ENCODE data around the gene RNU6-1.
A peak's percentile ranks its signal among the peaks of the same experiment; 100 is the strongest.

The RNU6-1 gene

DNA sequence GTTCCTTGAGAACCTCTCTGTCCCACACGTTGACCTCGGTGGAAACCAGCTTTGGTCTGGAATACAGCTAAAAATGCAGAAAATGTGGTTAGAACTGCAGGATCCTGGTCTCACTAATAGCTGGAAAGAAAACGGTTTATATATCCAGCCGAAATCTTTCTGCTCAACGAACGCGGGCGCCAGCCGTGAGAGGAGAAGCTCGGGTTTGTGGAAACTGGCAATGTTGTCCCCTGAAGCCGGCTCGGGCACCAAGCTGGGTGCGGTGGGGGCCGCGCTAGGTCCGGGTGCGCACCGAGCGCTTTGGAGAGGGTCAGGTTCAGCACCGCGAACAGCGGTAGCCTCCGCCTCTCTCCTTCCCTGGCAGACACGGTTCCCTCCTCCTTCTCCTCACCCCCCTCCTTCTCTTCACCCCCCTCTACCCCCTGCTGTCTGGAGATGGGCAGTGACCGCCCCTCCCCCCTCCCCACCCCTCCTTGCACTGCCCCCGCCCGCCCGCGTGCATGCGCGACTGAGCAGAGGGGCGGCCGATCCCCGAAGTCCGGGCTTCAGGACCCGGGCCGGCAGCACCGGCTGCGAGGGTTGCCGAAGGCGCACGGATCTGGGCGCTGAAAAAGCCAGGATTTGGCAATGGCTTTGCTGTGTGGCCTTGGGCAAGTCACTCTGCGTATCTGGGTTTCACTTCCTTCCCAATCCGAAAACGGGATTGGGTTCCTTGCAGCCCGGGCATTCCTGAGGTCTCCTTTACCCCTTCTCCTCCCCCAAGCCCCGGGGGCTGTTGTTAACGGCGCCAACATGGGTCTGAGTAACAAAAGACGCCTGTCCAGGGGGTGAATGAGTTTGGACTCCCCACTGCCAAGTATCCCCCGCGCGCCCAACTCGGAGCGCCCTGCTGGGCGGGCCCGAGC, 14.6 kb downstream of the RNU6-1 start, which contains the start of gene SKOR1:
Gene SKOR1, plus strand, starts transcription at position 534 of the 905 bp plus-strand sequence. Its CDS starts 94 bp downstream, at position 628.
- H3K27ac Mint-ChIP-seq = peak within 1 kb of the TSS; percentile 85
- peaks cover 98% of the 10 kb centered on the region for H3K27me3 Mint-ChIP-seq
- CTCF ChIA-PET = interaction anchor here (2.3 kb wide), 1 partner anchor 10 kb away, joined by 11 read pairs; no protein-coding TSS in a partner anchor
- peaks cover 48% of the 10 kb centered on the region for H3K4me1 Mint-ChIP-seq
- peak within 1 kb of the TSS; percentile 58 for H3K4me3 Mint-ChIP-seq
- peak; percentile 54 for DNase-seq
- H3K36me3 Mint-ChIP-seq = peaks cover 13% of the 10 kb centered on the region
- H3K9me3 Mint-ChIP-seq = no peaks in the 10 kb centered on the region

DNA sequence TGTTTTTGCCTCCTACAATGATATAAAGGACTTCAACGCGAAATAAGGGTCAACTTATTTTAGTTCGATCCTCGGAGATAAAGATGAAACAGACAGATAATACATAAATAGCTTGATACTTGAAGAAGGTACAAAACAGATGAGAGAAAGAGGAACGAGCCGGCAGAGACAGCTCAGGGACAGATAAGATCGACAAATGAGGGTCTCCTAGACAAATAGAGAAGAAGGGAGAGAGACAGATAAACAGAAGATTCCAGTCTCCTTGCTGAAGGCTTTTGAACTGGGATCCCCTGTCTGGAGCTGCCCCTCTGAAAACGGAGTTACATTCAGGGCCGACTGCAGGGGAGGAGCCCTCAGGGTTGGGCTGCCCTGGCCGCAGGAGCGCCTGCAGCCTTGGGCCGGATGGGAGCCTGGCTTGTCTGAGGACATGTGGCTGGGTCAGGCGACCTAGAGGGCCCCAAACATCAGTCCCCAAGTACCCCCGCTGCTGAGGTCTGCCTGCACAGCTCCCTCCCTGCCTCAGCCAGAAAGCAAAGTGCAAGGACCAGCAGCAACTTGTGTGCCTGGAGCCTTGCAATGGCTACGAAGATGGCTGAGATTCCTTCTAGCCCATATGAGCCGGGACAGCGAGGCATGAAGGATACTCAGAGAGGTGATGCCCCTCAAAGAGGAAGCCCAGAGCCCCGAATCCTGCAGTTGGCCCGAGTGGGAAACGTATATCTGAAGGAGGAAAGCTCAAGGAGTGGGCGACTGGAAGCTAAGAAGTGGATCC, 15.5 kb downstream of the RNU6-1 start:
- DNase-seq = no peak
- Mint-ChIP-seq H3K9me3 (no peaks in the 10 kb centered on the region), H3K36me3 (peaks cover 13% of the 10 kb centered on the region), H3K4me1 (peaks cover 45% of the 10 kb centered on the region), H3K4me3 (peak overlapping the region; percentile 53), H3K27me3 (peaks cover 98% of the 10 kb centered on the region), H3K27ac (peak overlapping the region; percentile 75)
- CTCF ChIA-PET = interaction anchor here (1.3 to 2.3 kb wide), 2 partner anchors 8 to 11 kb away, joined by 6 to 11 read pairs; no protein-coding TSS in a partner anchor

DNA sequence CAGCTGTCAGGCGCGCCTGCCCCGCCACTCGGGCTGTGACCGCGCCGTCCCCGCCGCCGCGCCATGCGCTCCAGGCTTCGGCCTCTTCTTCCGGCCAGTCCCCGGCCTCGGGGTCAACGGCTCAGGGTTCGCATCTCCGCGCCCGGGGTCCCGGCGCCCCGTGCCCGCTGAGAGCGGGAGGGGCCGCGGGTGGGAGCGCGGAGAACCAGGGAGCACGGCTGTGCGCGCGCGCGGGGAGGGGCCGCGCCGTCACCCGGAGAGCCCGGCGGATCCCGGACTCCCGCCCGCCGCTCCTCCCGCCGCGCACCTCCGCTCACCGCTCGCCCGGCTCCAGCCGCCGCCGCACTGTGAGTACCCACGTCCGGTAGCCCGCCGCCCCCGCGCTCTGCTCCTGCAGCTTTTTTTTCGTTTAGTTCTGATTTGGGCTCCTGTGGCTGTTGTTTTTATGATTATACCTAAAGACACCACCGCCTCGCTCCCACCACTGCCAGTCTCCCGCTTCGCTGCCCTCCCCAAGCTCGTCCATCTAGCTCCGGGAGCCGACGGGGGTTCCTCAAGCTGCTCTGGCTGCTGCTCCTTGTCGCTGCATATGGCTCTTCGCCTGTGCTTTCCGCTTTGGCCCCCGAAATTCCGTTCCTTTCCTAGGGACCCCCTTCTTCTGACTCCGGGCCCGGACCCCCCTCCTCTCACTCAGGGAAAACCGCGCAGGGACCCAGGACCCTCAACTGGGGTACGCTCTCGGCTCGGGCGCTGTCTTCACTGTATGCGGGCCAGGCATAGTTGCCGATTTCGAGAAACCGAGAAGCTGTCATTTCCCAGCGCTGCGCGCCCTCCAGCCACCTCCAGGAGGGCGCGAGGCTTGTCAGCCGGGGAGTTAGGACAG, 16.3 kb downstream of the RNU6-1 start:
- CTCF ChIA-PET = interaction anchor here (1.3 to 2.3 kb wide), 2 partner anchors 9 to 12 kb away, joined by 6 to 11 read pairs; no protein-coding TSS in a partner anchor
- Mint-ChIP-seq H3K27me3 (peaks cover 98% of the 10 kb centered on the region), H3K9me3 (no peaks in the 10 kb centered on the region), H3K4me1 (peaks cover 39% of the 10 kb centered on the region), H3K36me3 (peaks cover 13% of the 10 kb centered on the region), H3K27ac (peak overlapping the region; percentile 75), H3K4me3 (peak overlapping the region; percentile 53)
- no peak for DNase-seq

DNA sequence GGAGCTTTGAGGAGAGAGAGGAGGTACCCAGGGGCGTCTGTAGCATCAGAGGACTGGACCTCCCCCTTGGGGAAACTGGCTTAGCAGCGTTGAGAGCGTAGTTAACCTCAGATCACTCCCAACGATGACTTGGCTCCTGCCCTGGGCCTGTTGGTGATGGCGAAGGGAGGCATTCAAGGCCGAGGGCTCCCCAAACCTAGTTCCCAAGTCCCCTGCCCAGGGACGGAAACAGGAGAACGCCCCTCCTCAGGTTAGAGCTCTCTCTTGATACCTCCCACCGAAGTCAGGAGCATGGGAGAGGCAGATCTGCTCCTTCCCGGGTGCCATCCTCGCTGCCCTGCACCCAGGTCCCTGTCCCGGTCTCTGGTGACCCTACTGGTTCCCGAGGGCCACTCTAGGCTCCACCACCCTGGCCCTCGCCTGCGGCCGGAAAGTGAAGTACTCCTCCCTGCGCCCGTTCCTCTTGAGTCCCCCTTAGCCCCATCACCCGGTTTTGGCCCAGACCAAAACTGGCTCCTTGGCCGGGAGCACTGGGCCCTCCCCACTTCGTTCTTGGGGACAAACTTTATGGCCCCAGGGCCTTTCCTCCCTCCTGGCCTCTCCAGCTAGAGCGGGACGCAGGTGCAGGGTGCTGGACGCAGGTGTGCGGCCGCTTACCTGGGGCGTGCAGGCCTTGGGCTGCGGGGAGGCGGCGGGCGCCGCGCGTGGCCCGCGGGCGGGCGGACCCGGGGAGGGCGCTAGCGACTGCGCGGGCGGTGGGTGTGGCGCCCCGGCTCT, 17.1 kb downstream of the RNU6-1 start:
- H3K36me3 Mint-ChIP-seq = peaks cover 11% of the 10 kb centered on the region
- no peaks in the 10 kb centered on the region for H3K9me3 Mint-ChIP-seq
- H3K27ac Mint-ChIP-seq = peak overlapping the region; percentile 75
- peaks cover 98% of the 10 kb centered on the region for H3K27me3 Mint-ChIP-seq
- no peak for DNase-seq
- CTCF ChIA-PET = interaction anchor here (2.3 kb wide), 1 partner anchor 13 kb away, joined by 11 read pairs; no protein-coding TSS in a partner anchor
- peaks cover 34% of the 10 kb centered on the region for H3K4me1 Mint-ChIP-seq
- H3K4me3 Mint-ChIP-seq = peak overlapping the region; percentile 31

DNA sequence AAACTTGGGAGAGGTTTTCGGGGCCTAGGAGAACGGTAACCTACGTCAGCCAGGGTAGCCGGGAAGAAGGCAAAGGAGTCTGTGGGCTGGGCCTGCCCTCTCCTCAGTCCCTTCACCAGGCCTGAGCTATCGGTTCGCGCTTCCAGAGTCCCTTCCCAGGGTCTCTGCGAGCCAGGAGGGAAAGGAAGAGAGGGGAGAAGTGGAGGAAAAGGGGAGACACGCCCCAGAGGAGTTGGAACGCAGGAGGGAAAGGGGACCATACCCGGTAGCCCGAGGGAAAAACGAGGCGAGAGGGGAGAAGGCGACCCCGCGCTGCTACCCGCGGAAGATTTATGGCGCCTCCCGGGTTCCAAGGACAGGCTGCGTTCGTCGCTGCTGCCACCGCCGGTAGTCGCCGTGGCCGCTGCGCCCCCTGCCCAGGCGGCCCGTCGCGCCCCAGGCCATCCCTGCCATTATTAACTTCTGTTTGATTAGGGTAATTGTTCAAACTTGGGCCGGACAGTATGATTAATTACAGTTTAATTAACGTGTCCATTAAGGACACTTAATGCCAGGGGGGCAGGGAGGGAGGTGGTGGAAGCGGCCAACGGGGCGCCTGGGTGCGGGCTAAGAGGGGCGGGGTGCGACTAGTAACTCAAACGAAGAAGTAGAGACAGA, 17.9 kb downstream of the RNU6-1 start:
- Mint-ChIP-seq H3K9me3 (no peaks in the 10 kb centered on the region), H3K27ac (peak overlapping the region; percentile 80), H3K27me3 (peaks cover 98% of the 10 kb centered on the region), H3K4me3 (peak overlapping the region; percentile 31), H3K4me1 (peaks cover 34% of the 10 kb centered on the region), H3K36me3 (peaks cover 11% of the 10 kb centered on the region)
- no peak for DNase-seq
- CTCF ChIA-PET = no interaction called here

DNA sequence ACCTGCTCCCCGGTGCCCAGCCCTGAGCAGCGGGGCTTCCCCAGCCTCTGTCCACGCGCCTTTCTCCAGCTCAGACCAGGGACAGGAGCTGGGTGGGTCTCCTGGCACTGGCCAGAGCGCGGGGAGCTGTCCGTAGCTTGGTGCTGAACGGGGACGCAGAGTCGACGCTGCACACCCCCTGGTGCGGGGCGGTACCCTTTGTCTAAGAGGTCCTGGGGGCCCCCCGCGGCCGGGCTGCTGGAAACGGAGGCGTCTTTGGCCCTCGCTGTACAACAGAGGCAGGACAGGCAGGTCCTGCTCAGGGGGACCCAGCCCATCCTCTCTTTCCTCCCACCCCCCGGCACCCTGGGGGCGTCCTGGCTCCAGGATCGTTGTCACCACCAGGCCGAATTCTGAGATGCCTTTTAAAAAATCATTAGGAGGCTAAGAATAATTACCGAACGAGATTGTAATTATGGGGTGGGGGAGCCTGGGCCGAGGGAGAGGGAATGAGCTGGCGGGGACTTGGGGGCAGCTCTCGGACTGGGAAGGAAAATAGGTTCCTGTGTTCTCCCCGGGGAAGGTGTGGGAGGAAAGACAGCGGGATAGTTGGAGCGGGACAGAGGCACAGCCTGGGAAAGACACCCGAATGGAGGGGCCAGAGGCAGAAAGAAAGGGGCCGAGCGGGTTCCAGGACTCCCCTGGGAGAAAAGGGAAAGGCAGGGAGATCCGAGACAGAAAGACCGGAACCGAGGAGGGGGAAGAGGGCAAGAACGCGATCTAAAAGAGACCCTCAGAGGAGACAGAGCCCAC, 18.7 kb downstream of the RNU6-1 start:
- Mint-ChIP-seq H3K4me3 (peak overlapping the region; percentile 41), H3K9me3 (no peaks in the 10 kb centered on the region), H3K27ac (peak overlapping the region; percentile 80), H3K4me1 (peaks cover 31% of the 10 kb centered on the region), H3K27me3 (peaks cover 92% of the 10 kb centered on the region), H3K36me3 (peaks cover 9% of the 10 kb centered on the region)
- DNase-seq = peak; percentile 61
- CTCF ChIA-PET = interaction anchor here (1.0 kb wide), 1 partner anchor 364 kb away, joined by 3 read pairs; no protein-coding TSS in a partner anchor

DNA sequence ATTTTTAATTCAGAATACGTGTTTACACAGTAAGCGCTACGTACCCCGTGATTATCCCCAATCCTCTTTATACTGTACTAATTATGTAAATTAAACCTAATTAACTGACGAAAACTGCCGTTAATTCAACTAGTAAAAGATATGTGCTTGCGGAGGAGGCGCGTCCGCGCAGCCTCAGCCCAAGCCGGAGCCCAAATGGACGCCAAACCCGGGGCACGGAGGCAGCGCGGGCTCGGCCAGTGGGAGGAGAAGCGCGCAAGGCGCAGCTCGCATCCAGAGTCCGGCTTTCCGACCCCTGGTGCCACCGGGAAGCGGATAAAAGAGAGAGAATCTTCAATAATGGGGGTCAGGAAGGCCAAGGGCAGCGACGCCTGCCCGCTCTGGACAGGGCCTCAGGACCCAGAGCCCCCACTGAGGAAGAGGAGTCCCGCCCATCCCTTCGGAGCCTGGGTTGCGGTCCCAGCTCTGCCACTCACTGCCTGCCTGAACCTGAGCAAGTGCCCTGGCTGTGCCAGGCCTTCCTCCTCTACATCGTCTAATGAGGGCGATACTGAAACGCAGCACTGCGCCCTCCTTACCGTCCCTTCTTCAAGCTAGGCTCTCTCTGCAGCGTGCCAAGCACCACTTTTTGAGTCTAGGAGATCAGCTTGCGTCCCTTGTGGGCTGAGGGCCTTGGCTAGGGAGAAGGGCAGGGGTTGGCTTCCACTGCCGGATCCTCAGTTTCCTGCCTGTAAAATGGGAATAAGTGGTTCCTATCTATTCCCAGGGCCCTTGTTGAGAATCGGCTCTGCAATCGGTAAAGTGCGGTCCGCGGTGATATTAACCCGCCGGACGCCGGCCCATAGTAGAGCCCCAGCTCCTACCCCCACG, 19.5 kb downstream of the RNU6-1 start:
- Mint-ChIP-seq H3K4me1 (peaks cover 24% of the 10 kb centered on the region), H3K27ac (peak overlapping the region; percentile 70), H3K36me3 (peaks cover 8% of the 10 kb centered on the region), H3K9me3 (no peaks in the 10 kb centered on the region), H3K4me3 (peak overlapping the region; percentile 41), H3K27me3 (peaks cover 88% of the 10 kb centered on the region)
- CTCF ChIA-PET = interaction anchor here (1.0 kb wide), 1 partner anchor 363 kb away, joined by 3 read pairs; no protein-coding TSS in a partner anchor
- DNase-seq = no peak

DNA sequence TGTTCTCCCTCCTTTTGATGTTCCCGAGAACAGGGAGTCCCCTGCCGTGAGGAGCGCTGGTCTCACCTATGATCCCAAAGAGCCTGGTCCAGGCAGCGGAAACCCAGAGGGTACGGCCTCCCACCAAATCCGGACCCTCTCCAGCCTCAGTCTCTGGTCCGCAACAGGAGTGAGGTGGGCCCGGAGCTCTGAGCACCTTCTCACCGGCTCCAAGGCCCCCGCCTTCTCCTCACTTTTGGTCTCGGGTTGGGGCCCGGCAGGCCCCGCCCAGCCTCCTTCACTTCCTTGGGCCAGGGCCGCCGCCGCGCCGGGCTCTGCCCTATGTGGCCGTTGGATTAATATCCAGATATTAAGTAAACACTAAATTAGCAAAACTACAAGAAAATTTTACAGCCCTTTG, 20.2 kb downstream of the RNU6-1 start:
- Mint-ChIP-seq H3K4me3 (no peak overlapping the region), H3K27me3 (peaks cover 88% of the 10 kb centered on the region)
- CTCF ChIA-PET = no interaction called here

DNA sequence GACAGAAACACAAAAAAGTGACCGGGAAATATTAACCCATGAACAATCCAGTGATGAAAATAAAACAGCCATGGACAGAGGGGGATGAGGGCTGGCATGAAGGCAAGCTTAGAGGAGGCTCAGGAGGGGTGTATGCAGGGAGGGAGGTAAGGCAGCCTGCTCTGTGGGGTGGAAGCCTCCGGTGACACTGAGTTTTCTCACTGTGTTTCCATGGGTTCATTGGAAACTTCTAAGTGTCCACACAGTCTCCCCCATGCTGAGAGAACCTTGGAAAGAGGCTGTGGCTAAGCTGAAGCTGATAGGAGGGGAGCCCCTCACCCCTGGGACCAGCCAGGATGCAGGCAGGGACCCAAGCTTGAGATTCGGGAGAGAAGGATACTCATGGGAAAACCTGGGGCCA, 21.4 kb downstream of the RNU6-1 start:
- CTCF ChIA-PET = interaction anchor here (1.0 kb wide), 1 partner anchor 362 kb away, joined by 6 read pairs; no protein-coding TSS in a partner anchor
- peaks cover 5% of the 10 kb centered on the region for H3K36me3 Mint-ChIP-seq
- DNase-seq = peak; percentile 12
- H3K9me3 Mint-ChIP-seq = no peaks in the 10 kb centered on the region
- H3K4me1 Mint-ChIP-seq = peaks cover 13% of the 10 kb centered on the region
- H3K27me3 Mint-ChIP-seq = peaks cover 81% of the 10 kb centered on the region
- H3K27ac Mint-ChIP-seq = no peak overlapping the region
- H3K4me3 Mint-ChIP-seq = no peak overlapping the region

More for the DNA sequence above, 20.2 kb downstream of the RNU6-1 start:
- Mint-ChIP-seq H3K36me3 (peaks cover 8% of the 10 kb centered on the region), H3K4me1 (peaks cover 21% of the 10 kb centered on the region), H3K9me3 (no peaks in the 10 kb centered on the region), H3K27ac (peak overlapping the region; percentile 70)
- DNase-seq = no peak

DNA sequence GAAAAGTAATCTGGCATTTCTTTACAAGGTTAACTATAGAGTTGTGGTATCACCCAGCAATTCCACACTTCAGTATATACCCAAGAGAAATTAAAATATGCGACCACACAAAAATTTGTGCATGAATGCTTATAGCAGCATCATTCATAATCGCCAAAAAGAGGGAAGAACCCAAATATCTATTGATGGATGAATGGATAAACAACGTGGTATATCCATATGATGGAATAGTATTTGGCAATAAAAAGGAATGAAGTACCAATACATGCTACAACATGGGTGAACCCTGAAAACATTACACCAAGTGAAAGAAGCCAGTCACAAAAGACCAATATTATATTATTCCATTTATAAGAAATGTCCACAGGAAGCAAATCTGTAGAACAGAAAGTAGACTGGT, 23.2 kb downstream of the RNU6-1 start:
- CTCF ChIA-PET = no interaction called here
- H3K36me3 Mint-ChIP-seq = peaks cover 2% of the 10 kb centered on the region
- no peak overlapping the region for H3K4me3 Mint-ChIP-seq
- no peaks in the 10 kb centered on the region for H3K9me3 Mint-ChIP-seq
- peaks cover 81% of the 10 kb centered on the region for H3K27me3 Mint-ChIP-seq
- H3K4me1 Mint-ChIP-seq = peaks cover 8% of the 10 kb centered on the region
- no peak overlapping the region for H3K27ac Mint-ChIP-seq
- no peak for DNase-seq

DNA sequence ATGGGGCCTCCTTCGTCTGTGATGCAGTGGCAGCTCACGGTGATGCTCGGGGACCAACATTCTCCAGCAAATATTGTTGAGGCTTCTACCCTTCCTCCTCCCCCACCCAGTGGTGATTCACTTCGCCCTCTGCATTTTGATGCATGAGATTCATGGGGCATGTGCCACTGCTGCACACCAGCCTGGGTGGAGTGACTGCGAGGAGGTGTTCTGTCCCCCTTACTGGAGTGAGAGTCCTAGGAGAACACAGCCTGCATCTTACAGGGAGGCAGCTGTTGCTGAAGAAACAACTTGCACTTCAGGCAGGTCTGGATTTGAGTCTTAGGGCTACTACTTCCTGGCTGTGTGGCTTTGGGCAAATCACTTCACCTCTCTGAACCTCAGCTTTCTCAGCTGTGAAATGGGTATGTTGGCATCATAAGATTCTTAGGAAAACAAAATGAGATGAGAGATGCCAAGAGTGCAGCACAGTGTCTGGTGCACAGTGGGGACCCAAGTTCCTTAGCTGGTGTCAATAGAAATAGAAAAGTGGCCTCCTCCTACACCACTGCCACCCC, 24.7 kb downstream of the RNU6-1 start:
- no peak overlapping the region for H3K4me3 Mint-ChIP-seq
- no peaks in the 10 kb centered on the region for H3K36me3 Mint-ChIP-seq
- H3K4me1 Mint-ChIP-seq = peaks cover 4% of the 10 kb centered on the region
- no peaks in the 10 kb centered on the region for H3K9me3 Mint-ChIP-seq
- DNase-seq = no peak
- H3K27me3 Mint-ChIP-seq = peaks cover 65% of the 10 kb centered on the region
- CTCF ChIA-PET = interaction anchor here (0.5 to 1.0 kb wide), 3 partner anchors 74 to 384 kb away, joined by 3 read pairs; no protein-coding TSS in a partner anchor
- no peak overlapping the region for H3K27ac Mint-ChIP-seq

Measured in activated naive CD4-positive, alpha-beta T cell treated with anti-CD3 and anti-CD28 coated beads, Interleukin-2, amount 10 ng/mL, durations not matched to agents 7 days and 5 days (primary cell).